SK-MEL-5 (cell line): Measurements from ENCODE around the gene FRMD3. TPM values are rescaled to one million over a fixed set of nuclear protein-coding genes. Genes with fewer than 3 reads are reported as not detected.

Experiments
- DNase-seq: peaks from one replicate; pipeline ENCODE4 v3.0.0-alpha.2; 2016; ENCODE audit warnings: low read depth, low spot score
- in situ Hi-C: cut with HindIII; loops from 2 replicates; pipeline ENCODE4 v1.10.0; 2016; ENCODE audit warnings: low sequenced_read_pairs, high pct_unique_total_duplicates, low pct_unique_long_range_greater_than_20kb
- total RNA-seq: library from RNA; depleted of rRNA; stranded (reverse); fragments of >200 nt; shearing (Covaris generic); gene quantifications from 2 replicates; pipeline ENCODE4 v1.2.3, GENCODE V29; 2014

Gene FRMD3
- total RNA-seq, 1 experiment from 2014 or later, result 22.1 TPM

DNA sequence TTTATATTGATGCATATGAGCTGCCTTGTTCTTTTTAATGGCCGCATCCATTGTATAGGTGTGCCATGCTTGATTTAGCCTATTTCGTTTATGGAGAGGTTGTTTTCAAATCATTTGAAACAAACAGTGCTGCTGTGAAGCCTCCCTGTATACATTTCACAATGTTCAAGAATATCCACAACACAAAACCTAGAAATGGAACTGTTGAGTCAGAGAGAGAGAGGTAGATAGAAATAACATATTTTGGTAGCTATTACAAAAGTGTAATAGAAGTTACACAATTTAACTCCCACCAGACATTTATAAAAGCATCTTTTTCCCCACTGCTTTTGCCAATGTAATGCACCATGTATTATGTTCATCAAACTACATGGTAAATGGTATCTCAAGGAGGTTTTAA lies 82.0 kb downstream of the FRMD3 start:
- DNase-seq, result no peak
- in situ Hi-C loops, result no loop called here

DNA sequence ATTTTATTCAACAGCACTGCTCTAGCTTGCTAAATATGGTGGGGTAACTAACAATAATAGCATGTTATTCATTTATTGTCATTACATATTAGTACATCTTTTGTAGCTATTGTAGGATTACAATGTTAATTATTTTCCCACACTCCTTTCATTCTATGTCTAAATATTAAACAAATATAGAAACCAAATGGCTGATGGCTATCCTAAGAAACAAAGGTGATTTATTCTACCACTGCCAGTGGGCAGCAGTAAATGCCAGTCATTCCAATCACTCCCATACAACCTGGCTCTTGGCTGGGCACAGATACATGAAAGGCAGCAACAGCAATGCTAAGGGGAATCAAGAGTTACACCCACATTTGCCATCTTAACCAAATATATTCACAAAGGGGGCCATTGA lies 84.1 kb downstream of the FRMD3 start:
- no peak for DNase-seq
- in situ Hi-C loops, result no loop called here

DNA sequence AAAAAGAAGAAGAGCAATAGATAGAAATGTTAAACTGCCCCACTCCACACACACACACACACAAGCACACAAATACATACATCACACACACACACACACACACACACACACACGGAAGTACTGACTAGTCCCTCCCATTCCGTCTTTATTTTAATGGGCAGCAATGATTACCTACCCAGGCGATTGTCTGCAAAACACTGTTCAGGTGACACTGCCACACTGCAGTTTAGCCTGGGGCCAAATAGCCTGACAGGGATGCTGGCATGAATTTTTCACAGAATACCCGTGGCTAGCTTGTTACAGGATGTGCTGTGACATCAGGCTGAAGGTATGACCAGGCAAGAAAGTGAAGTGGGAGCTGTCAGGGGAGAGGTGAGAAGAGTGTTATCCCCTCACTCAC lies 86.9 kb downstream of the FRMD3 start:
- DNase-seq, result no peak
- in situ Hi-C loops, result no loop called here

DNA sequence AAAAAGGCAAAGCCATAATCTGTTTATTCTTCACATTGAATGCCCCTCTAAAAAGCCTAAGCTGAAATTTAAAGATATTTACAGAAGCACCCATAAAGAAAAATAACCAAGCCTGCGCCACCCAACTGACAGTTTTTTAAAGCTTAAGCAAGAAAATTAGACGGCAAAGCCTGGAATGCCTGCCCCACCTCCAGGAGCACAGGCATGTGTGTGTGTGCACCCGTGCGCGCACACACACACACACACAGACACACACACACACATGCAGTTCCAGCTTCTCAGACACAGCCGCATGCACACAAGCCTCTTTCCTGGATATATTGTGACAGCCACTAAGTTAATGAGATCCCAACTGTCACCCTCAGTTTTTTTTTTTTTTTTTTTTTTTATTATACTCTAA lies 88.2 kb downstream of the FRMD3 start:
- no peak for DNase-seq
- in situ Hi-C loops, result no loop called here

DNA sequence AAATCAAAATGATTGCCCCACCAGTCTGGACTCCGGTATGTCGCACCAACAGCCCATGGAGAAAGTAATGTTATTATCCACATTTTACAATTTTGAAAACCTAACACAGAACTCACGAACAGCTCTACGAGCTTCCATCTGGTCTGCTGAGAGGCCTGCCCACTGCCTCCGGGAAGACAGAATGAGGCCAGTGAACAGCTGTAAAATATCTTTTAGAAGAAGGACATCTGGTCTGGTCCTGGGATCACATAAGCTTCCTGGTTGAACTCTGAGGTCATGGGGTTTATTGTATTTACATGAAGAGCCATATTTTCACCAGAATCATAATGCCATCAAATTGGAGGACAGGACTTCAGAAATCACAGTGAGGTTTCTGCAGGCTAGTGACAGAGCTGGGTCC lies 89.0 kb downstream of the FRMD3 start:
- DNase-seq, result no peak
- in situ Hi-C loops, result no loop called here

DNA sequence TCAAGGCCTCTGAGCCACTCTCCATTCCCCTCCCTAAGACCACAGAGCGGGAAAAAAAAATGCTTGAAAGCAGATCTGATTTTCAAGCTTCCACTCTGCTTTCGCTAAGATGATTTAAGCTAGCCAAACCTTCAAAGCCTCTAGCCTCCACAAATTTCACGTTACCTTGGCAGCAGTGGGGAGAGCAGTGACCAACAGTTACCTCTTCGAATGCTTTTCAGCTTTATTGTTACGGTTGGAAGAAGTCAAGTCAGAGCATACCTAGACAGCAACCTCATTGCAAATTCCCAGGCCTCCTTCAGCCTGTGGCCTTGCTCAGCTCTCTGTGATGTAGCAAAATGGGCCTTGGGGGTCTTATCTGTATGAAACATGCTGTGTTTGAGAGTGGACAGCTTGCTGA lies 89.6 kb downstream of the FRMD3 start:
- no peak for DNase-seq
- in situ Hi-C loops, result no loop called here

DNA sequence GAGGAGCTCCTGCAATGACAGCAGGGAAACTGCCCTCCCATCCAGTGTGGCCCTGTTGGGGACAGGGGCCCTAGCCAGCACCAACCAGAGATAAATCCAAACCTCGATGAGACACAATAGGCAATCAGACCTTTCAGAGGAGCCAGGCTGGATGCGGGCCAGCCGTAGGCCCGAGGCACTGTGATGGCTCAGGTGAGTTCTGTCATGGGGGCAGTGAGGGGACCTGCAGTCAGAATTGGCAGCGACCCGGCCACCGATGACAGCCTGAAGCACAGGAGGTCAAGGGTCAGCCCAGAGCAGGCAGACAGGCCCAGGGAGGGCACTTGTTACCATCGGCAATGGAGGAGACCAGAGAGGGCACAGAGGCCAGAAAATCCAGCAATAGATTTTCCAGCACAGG lies 90.8 kb downstream of the FRMD3 start:
- no peak for DNase-seq
- in situ Hi-C loops, result no loop called here

DNA sequence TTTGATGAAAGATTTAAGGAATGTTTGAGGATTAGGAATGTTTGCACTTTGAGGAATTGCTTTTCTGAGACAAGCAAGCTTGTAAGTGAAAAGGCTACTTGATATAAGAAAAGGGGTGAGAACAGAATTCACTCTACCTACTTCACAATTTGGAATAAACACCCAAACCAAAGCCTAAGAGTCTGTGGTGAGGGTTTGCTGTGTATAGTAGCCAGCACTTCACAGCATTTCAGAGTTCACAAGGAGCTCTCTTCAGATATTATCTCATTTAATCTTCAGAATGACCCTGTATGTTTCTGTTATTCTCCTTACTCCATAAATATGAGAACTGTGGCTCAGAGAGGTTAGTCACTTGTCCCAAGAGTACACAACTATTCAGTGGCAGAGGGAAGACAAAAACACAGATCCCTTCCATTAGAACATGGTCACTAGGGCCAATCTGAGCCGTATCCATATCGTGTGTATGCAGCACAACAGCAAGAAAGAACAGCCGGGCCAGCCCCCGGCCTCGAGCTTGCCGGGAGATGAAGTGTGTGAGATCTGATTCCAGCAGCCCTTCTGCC lies 92.4 kb downstream of the FRMD3 start:
- no peak for DNase-seq
- in situ Hi-C loops, result no loop called here

DNA sequence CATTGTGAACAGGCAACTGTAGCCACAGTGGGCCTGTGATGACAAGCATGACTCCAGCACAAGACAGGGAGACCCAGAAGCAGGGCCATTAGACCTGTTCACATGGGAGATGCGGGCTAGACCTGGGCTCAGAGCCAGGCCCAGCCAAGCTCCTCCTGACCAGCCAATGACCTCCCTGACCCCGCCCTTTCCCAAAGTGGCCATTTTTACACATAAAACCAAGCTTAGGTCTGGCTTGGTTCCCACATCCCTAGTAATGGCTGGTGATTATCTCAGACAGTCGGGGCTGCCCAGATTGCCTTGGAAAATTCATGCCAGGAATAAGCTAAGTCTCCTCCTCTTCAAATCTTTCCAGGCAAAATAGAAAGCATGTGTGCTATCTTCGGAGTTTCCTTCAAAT lies 94.1 kb downstream of the FRMD3 start:
- no peak for DNase-seq
- in situ Hi-C loops, result no loop called here

DNA sequence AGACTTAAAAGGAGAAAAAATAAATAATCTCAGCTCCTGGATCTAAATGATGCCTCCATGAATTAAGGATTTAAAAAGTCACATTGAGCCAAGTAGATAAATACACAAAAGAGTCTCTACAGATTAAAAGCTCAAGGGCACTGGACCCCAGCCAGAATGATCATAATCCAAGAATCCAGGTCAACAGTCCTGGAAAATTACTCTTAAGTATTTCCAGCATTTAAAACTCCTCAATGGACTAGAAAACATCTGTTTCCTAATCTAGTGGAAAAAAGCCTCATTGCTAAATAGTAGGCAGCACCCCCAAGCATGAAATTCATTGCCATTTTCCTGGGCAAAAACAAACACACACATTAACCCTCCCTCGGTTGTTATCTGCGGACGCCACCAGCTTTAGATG lies 96.8 kb downstream of the FRMD3 start:
- in situ Hi-C loops, result no loop called here

DNA sequence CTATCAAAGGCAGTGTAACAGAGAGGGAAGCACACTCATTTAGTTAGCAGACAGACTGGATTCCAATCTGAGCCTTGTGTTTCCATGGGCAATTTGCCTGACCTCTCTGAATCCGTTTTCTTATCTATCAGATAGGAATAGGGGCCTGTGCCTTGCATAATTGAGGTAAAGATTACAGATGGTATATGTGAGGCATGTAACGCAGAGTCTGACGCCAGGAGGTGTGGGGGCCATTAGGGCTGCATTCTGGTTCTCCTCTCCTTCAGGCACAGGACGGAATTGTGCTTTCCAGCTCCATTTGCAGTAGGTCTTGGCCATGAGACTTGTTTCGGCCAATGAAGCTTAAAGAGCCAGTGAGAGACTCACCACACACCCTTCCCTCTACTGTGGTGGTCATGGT lies 97.6 kb downstream of the FRMD3 start:
- in situ Hi-C loops, result no loop called here
- DNase-seq, result no peak

More for the DNA sequence above, 96.8 kb downstream of the FRMD3 start:
- no peak for DNase-seq

DNA sequence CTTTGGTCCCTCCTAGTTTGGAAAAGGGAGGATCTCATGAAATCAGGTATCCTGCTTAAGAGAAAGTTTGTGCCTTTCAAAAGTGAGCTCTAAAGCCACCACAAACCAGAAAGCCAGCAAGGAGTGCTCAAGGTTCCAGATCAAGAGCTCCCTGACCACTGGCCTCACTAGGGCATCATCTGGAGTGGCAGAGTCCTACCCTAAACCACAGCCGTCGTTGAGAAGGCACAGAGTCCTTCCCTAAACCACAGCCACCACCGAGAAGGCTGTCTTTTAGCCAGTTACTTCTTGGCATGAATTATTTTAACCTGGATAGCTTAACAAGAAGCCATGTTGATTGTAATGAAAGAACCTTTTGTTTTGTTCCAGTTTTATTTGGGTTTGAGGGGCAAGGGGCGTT lies 102.9 kb downstream of the FRMD3 start:
- DNase-seq, result no peak
- in situ Hi-C loops, result no loop called here

DNA sequence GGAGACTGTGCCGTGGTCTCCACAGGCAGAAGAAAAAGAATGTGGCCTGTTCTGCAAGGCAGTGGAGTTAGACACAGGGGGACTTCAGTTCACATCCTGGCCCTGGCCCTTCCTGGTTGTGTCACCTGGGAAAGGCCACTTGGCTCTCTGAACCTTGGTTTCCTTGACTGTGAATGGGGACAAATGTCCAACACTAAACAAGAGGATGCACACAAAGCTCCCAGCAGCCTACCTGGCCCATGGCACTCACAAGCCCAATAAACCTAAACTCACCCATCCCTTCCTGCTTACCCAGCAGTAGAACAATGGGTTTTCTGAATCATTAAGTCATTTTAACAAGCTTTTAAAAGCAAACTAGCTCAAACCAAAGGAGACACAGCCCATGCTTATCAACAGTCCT lies 103.9 kb downstream of the FRMD3 start:
- in situ Hi-C loops, result no loop called here
- DNase-seq, result no peak

DNA sequence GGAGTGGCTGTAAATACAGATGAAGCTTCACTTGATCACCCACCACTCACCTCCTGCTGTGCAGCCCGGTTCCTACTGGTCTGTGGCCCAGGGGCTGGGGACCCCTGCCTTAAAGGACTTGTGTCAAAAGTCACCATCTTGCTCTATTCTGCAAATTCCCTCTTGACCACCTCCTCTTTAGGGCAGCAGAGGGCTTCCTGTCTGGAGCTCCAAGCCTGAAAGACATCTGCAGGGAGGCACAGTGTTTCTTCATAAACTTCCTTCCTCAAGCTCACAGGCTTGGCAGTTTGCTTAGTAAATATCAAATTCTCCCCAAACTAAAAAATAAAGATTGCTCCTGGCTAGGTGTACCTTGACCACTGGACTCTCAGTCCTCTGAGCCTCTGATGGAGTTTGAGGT lies 104.4 kb downstream of the FRMD3 start:
- no peak for DNase-seq
- in situ Hi-C loops, result no loop called here

DNA sequence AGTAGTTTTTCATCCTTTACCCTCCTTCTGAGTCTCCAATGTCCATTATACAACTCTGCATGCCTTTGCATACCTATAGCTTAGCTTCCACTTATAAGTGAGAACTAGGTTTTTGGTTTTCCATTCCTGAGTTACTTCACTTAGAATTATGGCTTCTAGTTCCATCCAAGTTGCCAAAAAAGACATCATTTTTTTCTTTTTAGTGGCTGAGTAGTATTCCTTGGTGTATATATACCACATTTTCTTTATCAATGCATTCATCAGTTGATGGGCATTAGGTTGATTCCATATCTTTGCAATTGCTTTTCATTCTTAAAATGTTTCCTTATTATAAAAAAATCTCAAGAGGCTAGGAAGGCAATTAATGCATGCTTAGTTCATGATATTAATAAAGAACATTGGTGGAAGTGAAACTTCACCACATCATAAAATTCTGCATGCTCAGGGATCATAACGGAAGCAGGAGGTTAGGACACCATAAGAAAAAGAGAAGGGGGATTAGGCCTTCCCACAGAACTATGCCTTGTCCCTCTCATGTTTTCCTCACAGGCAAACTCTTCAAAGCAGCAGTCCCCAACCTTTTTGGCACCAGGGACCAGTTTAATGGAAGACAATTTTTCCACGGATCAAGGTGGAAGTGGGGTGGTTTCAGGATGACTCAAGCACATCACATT lies 105.2 kb downstream of the FRMD3 start:
- in situ Hi-C loops, result no loop called here
- DNase-seq, result no peak

DNA sequence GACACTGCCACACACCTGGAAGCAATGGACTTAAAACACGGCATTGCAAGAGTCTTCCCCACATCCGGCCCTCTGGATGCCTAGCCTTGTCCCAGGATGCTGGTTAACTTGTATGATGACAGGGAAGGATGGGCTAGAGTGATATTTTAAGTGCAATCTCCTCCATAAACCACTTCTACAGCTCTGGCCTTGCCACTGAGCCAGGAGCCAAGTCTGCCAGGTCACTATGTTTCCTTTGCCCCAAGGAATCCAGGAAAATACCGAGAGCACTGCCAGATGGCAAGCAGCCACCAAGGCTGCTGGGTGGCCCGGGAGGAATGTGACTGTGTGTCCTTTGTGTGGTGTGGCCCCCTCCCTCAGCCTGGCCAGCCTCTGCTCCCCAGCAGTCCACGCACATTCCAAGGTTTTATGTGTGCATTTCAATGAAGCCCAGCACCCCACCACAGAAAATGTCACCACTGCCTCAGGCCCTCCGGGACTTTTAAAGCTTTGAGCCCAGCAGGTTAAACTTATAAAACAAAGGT lies 106.0 kb downstream of the FRMD3 start:
- DNase-seq, result peak; percentile 7
- in situ Hi-C loops, result no loop called here

DNA sequence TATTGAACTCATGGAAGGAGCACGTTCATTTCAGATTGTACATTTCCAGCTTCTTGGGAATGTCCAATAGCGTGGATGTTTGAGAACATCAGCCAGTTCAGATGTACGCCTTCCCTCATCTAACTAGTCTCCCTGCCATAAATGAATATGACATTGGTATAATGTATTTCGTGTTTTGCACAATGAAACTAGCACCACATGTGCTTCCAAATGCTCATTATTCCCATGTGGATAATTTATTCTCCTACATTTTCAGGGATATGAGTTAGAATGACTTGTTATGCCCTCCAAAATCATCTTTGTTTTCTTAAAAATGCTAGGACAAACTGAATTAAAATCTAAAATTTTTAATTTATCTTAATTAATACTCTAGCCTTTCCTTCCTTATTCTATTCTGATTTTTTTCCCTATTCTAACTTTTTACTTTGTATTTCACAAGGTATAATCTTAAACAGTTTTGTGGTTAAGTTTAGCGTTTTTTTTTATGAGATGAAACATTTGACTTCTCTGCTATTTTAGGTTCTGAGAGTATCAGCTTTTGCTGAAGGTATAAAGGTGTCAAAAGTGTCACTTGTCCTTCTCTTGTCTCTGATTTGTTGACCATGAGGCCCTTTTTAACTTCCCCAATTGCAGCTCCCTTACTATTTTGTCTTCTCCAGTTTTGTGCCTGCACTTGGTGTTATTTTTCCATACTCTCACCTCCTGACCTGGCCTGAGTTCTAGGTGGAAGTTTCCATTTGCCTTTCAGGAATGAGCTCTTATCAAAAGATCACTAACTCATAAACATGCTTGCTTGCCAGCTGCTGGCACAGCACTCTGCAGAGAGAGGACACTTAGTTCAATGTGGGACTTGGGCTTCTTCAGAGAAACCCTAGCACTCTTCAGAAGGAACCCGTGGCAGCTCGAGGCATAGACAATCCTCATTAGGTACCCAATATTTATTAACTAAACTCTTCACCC lies 106.8 kb downstream of the FRMD3 start:
- in situ Hi-C loops, result no loop called here
- no peak for DNase-seq

DNA sequence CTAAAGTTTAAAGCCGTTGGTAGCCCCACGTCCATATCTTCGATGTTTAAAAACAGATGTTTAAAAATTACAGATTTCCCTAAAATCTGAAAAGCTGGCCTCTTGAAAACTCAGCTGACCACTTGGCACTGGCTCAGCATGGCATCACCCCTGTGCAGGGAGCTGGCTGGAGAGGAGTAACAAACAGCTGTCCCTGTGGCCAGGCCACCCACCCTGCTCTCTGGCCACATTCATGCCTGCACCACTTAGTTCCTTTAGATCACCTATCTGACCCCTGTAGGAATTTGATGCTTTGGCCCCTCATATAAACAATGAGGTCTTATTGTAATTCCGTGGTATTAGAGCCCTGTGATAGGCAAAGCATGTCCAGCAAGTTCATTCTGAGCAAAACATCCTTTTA lies 107.5 kb downstream of the FRMD3 start:
- no peak for DNase-seq
- in situ Hi-C loops, result no loop called here
